ENCODE data around the gene SPG11. TPM values are rescaled to one million over a fixed set of nuclear protein-coding genes. Genes with fewer than 3 reads are reported as not detected.

SPG11 gene
- polyA plus RNA-seq, 2 donors: 23.5 to 29.4 TPM

- no peaks in the 10 kb centered on the region for H3K9me3 ChIP-seq (ENCODE audit: control insufficient read depth in 2 of 2, insufficient read depth in 1 of 2, low read depth in 1 of 2, low read length in 1 of 2)
- H3K4me3 ChIP-seq (ENCODE audit: low read depth in 1 of 2, low read length in 2 of 2): no peak overlapping the region
- H3K27ac ChIP-seq (ENCODE audit: low read depth in 2 of 2, low read length in 1 of 2): no peak overlapping the region
- no peaks in the 10 kb centered on the region for H3K27me3 ChIP-seq (ENCODE audit: control insufficient read depth in 1 of 2, insufficient read depth in 2 of 2, low read length in 2 of 2)
- H3K36me3 ChIP-seq (ENCODE audit: control insufficient read depth in 2 of 2, insufficient read depth in 2 of 2, low read length in 1 of 2): no peaks in the 10 kb centered on the region
- H3K4me1 ChIP-seq (ENCODE audit: control insufficient read depth in 2 of 2, insufficient read depth in 2 of 2, low read length in 1 of 2): peaks cover 0 to 2% of the 10 kb centered on the region in 2 donors
Observed at GRCh38 chr15:44661576-44661975, 1.9 kb downstream of the SPG11 start.

GRCh38 chr15:44659056-44659455, 4.4 kb downstream of the SPG11 start:
- no peak overlapping the region for H3K4me3 ChIP-seq (ENCODE audit: low read depth in 1 of 2, low read length in 2 of 2)
- no peak overlapping the region for H3K27ac ChIP-seq (ENCODE audit: low read depth in 2 of 2, low read length in 1 of 2)

GRCh38 chr15:44657378-44657777, 6.1 kb downstream of the SPG11 start:
- H3K36me3 ChIP-seq (ENCODE audit: control insufficient read depth in 2 of 2, insufficient read depth in 2 of 2, low read length in 1 of 2): peaks cover 0 to 3% of the 10 kb centered on the region in 2 donors
- H3K27ac ChIP-seq (ENCODE audit: low read depth in 2 of 2, low read length in 1 of 2): no peak overlapping the region
- no peaks in the 10 kb centered on the region for H3K9me3 ChIP-seq (ENCODE audit: control insufficient read depth in 2 of 2, insufficient read depth in 1 of 2, low read depth in 1 of 2, low read length in 1 of 2)
- no peaks in the 10 kb centered on the region for H3K4me1 ChIP-seq (ENCODE audit: control insufficient read depth in 2 of 2, insufficient read depth in 2 of 2, low read length in 1 of 2)
- H3K27me3 ChIP-seq (ENCODE audit: control insufficient read depth in 1 of 2, insufficient read depth in 2 of 2, low read length in 2 of 2): no peaks in the 10 kb centered on the region
- no peak overlapping the region for H3K4me3 ChIP-seq (ENCODE audit: low read depth in 1 of 2, low read length in 2 of 2)

More at GRCh38 chr15:44659056-44659455, 4.4 kb downstream of the SPG11 start:
- H3K36me3 ChIP-seq (ENCODE audit: control insufficient read depth in 2 of 2, insufficient read depth in 2 of 2, low read length in 1 of 2): peaks cover 0 to 3% of the 10 kb centered on the region in 2 donors
- 93 to 97% methylated on average over 3 of the region's 3 CpGs for WGBS, 2 donors
- H3K27me3 ChIP-seq (ENCODE audit: control insufficient read depth in 1 of 2, insufficient read depth in 2 of 2, low read length in 2 of 2): no peaks in the 10 kb centered on the region
- peaks cover 0 to 2% of the 10 kb centered on the region in 2 donors for H3K4me1 ChIP-seq (ENCODE audit: control insufficient read depth in 2 of 2, insufficient read depth in 2 of 2, low read length in 1 of 2)
- no peaks in the 10 kb centered on the region for H3K9me3 ChIP-seq (ENCODE audit: control insufficient read depth in 2 of 2, insufficient read depth in 1 of 2, low read depth in 1 of 2, low read length in 1 of 2)

- no peak overlapping the region for H3K27ac ChIP-seq (ENCODE audit: low read depth in 2 of 2, low read length in 1 of 2)
- no peaks in the 10 kb centered on the region for H3K27me3 ChIP-seq (ENCODE audit: control insufficient read depth in 1 of 2, insufficient read depth in 2 of 2, low read length in 2 of 2)
- no peak overlapping the region for H3K4me3 ChIP-seq (ENCODE audit: low read depth in 1 of 2, low read length in 2 of 2)
- H3K4me1 ChIP-seq (ENCODE audit: control insufficient read depth in 2 of 2, insufficient read depth in 2 of 2, low read length in 1 of 2): no peaks in the 10 kb centered on the region
- H3K36me3 ChIP-seq (ENCODE audit: control insufficient read depth in 2 of 2, insufficient read depth in 2 of 2, low read length in 1 of 2): peaks cover 0 to 3% of the 10 kb centered on the region in 2 donors
- WGBS, 2 donors: 89 to 90% methylated on average over 3 of the region's 3 CpGs
- H3K9me3 ChIP-seq (ENCODE audit: control insufficient read depth in 2 of 2, insufficient read depth in 1 of 2, low read depth in 1 of 2, low read length in 1 of 2): no peaks in the 10 kb centered on the region
Observed at GRCh38 chr15:44656913-44657312, 6.5 kb downstream of the SPG11 start.

- H3K4me1 ChIP-seq (ENCODE audit: control insufficient read depth in 2 of 2, insufficient read depth in 2 of 2, low read length in 1 of 2): no peaks in the 10 kb centered on the region
- 85 to 100% methylated on average over 1 of the region's 1 CpG for WGBS, 2 donors
- H3K27me3 ChIP-seq (ENCODE audit: control insufficient read depth in 1 of 2, insufficient read depth in 2 of 2, low read length in 2 of 2): no peaks in the 10 kb centered on the region
- H3K9me3 ChIP-seq (ENCODE audit: control insufficient read depth in 2 of 2, insufficient read depth in 1 of 2, low read depth in 1 of 2, low read length in 1 of 2): no peaks in the 10 kb centered on the region
- H3K27ac ChIP-seq (ENCODE audit: low read depth in 2 of 2, low read length in 1 of 2): no peak overlapping the region
- peaks cover 0 to 7% of the 10 kb centered on the region in 2 donors for H3K36me3 ChIP-seq (ENCODE audit: control insufficient read depth in 2 of 2, insufficient read depth in 2 of 2, low read length in 1 of 2)
- no peak overlapping the region for H3K4me3 ChIP-seq (ENCODE audit: low read depth in 1 of 2, low read length in 2 of 2)
Observed at GRCh38 chr15:44656298-44656697, 7.2 kb downstream of the SPG11 start.

- H3K9me3 ChIP-seq (ENCODE audit: control insufficient read depth in 2 of 2, insufficient read depth in 1 of 2, low read depth in 1 of 2, low read length in 1 of 2): no peaks in the 10 kb centered on the region
- H3K36me3 ChIP-seq (ENCODE audit: control insufficient read depth in 2 of 2, insufficient read depth in 2 of 2, low read length in 1 of 2): peaks cover 0 to 8% of the 10 kb centered on the region in 2 donors
- 88 to 89% methylated on average over 6 of the region's 6 CpGs for WGBS, 2 donors
- no peaks in the 10 kb centered on the region for H3K27me3 ChIP-seq (ENCODE audit: control insufficient read depth in 1 of 2, insufficient read depth in 2 of 2, low read length in 2 of 2)
- no peak overlapping the region for H3K4me3 ChIP-seq (ENCODE audit: low read depth in 1 of 2, low read length in 2 of 2)
- H3K4me1 ChIP-seq (ENCODE audit: control insufficient read depth in 2 of 2, insufficient read depth in 2 of 2, low read length in 1 of 2): no peaks in the 10 kb centered on the region
- H3K27ac ChIP-seq (ENCODE audit: low read depth in 2 of 2, low read length in 1 of 2): no peak overlapping the region
Observed at GRCh38 chr15:44654858-44655257, 8.6 kb downstream of the SPG11 start.

- Histone ChIP-seq H3K36me3 (ENCODE audit: control insufficient read depth in 2 of 2, insufficient read depth in 2 of 2, low read length in 1 of 2) (peaks cover 6 to 7% of the 10 kb centered on the region in 2 donors), H3K4me1 (ENCODE audit: control insufficient read depth in 2 of 2, insufficient read depth in 2 of 2, low read length in 1 of 2) (no peaks in the 10 kb centered on the region), H3K27ac (ENCODE audit: low read depth in 2 of 2, low read length in 1 of 2) (no peak overlapping the region), H3K9me3 (ENCODE audit: control insufficient read depth in 2 of 2, insufficient read depth in 1 of 2, low read depth in 1 of 2, low read length in 1 of 2) (no peaks in the 10 kb centered on the region), H3K4me3 (ENCODE audit: low read depth in 1 of 2, low read length in 2 of 2) (no peak overlapping the region), H3K27me3 (ENCODE audit: control insufficient read depth in 1 of 2, insufficient read depth in 2 of 2, low read length in 2 of 2) (no peaks in the 10 kb centered on the region)
Observed at GRCh38 chr15:44647637-44648036, 15.8 kb downstream of the SPG11 start.

- Histone ChIP-seq H3K9me3 (ENCODE audit: control insufficient read depth in 2 of 2, insufficient read depth in 1 of 2, low read depth in 1 of 2, low read length in 1 of 2) (no peaks in the 10 kb centered on the region), H3K27me3 (ENCODE audit: control insufficient read depth in 1 of 2, insufficient read depth in 2 of 2, low read length in 2 of 2) (no peaks in the 10 kb centered on the region), H3K27ac (ENCODE audit: low read depth in 2 of 2, low read length in 1 of 2) (no peak overlapping the region), H3K36me3 (ENCODE audit: control insufficient read depth in 2 of 2, insufficient read depth in 2 of 2, low read length in 1 of 2) (peaks cover 6 to 7% of the 10 kb centered on the region in 2 donors), H3K4me3 (ENCODE audit: low read depth in 1 of 2, low read length in 2 of 2) (no peak overlapping the region), H3K4me1 (ENCODE audit: control insufficient read depth in 2 of 2, insufficient read depth in 2 of 2, low read length in 1 of 2) (no peaks in the 10 kb centered on the region)
- 91 to 94% methylated on average over 1 of the region's 1 CpG for WGBS, 2 donors
Observed at GRCh38 chr15:44647036-44647435, 16.4 kb downstream of the SPG11 start.

GRCh38 chr15:44646460-44646859, 17.0 kb downstream of the SPG11 start:
- Histone ChIP-seq H3K36me3 (ENCODE audit: control insufficient read depth in 2 of 2, insufficient read depth in 2 of 2, low read length in 1 of 2) (peaks cover 5 to 6% of the 10 kb centered on the region in 2 donors), H3K4me1 (ENCODE audit: control insufficient read depth in 2 of 2, insufficient read depth in 2 of 2, low read length in 1 of 2) (no peaks in the 10 kb centered on the region), H3K4me3 (ENCODE audit: low read depth in 1 of 2, low read length in 2 of 2) (no peak overlapping the region), H3K27me3 (ENCODE audit: control insufficient read depth in 1 of 2, insufficient read depth in 2 of 2, low read length in 2 of 2) (no peaks in the 10 kb centered on the region), H3K27ac (ENCODE audit: low read depth in 2 of 2, low read length in 1 of 2) (no peak overlapping the region), H3K9me3 (ENCODE audit: control insufficient read depth in 2 of 2, insufficient read depth in 1 of 2, low read depth in 1 of 2, low read length in 1 of 2) (no peaks in the 10 kb centered on the region)
- 98% methylated on average over 2 of the region's 2 CpGs for WGBS, 2 donors

- H3K27ac ChIP-seq (ENCODE audit: low read depth in 2 of 2, low read length in 1 of 2): no peak overlapping the region
- WGBS, 2 donors: 84 to 88% methylated on average over 4 of the region's 4 CpGs
- H3K4me1 ChIP-seq (ENCODE audit: control insufficient read depth in 2 of 2, insufficient read depth in 2 of 2, low read length in 1 of 2): no peaks in the 10 kb centered on the region
- no peak overlapping the region for H3K4me3 ChIP-seq (ENCODE audit: low read depth in 1 of 2, low read length in 2 of 2)
- H3K27me3 ChIP-seq (ENCODE audit: control insufficient read depth in 1 of 2, insufficient read depth in 2 of 2, low read length in 2 of 2): no peaks in the 10 kb centered on the region
- peaks cover 2 to 6% of the 10 kb centered on the region in 2 donors for H3K36me3 ChIP-seq (ENCODE audit: control insufficient read depth in 2 of 2, insufficient read depth in 2 of 2, low read length in 1 of 2)
- H3K9me3 ChIP-seq (ENCODE audit: control insufficient read depth in 2 of 2, insufficient read depth in 1 of 2, low read depth in 1 of 2, low read length in 1 of 2): no peaks in the 10 kb centered on the region
Observed at GRCh38 chr15:44641651-44642050, 21.8 kb downstream of the SPG11 start.
